ENCODE measurements around the gene RPS6KC1.
"Not testable (repeated sequence)": the region's sequence is repeated elsewhere in the genome, so short reads cannot be mapped to it uniquely, and the experiment has no call there.

Gene RPS6KC1

DNA sequence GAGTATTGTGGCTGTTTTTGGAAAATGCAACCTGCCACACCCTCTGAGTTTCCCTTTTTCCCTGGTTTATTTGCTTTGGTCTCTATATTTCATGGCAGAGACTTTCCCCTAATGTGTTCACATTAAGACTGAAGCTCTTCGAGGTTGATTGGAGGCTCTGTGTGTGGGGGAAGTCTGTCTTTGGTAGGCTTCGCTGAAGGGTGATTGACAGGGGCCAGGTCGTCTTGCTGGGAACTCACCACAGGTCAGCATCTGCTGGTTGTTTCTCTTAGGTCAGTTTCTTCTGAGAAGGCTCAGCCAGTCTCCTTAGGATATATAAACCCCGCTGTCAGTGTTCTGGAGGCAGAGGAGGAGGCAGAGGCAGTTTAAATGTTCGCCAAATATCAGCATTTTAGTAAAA is 249.4 kb downstream of the RPS6KC1 start:
- Histone ChIP-seq H3K9me3 (ENCODE audit: insufficient read depth, low read depth, low read length) (no peaks in the 10 kb centered on the region), H3K4me3 (ENCODE audit: low read length, poor library complexity, severe bottlenecking) (no peak overlapping the region), H3K4me1 (ENCODE audit: insufficient read depth, low read length, poor library complexity, severe bottlenecking) (peaks cover 4% of the 10 kb centered on the region), H3K27me3 (ENCODE audit: insufficient read depth, low read length, poor library complexity, severe bottlenecking) (no peaks in the 10 kb centered on the region), H2AFZ (ENCODE audit: low read length) (no peak overlapping the region), H3K4me2 (ENCODE audit: low read depth, low read length, poor library complexity, severe bottlenecking) (no peak overlapping the region), H3K9ac (ENCODE audit: low read depth, low read length, poor library complexity, severe bottlenecking) (no peak overlapping the region), H3K36me3 (ENCODE audit: insufficient read depth, low read length) (no peaks in the 10 kb centered on the region), H3K9me2 (replicated peaks; ENCODE audit: low read depth, low read length) (no peaks in the 10 kb centered on the region), H3F3A (ENCODE audit: low read depth) (no peaks in the 10 kb centered on the region), H3K79me2 (ENCODE audit: insufficient read depth, low read length) (no peaks in the 10 kb centered on the region), H4K20me1 (ENCODE audit: insufficient read depth, low read length, poor library complexity, severe bottlenecking) (no peaks in the 10 kb centered on the region)
- no peak for TF ChIP-seq EZH2phosphoT487 (IDR thresholded peaks at IDR 0.05; ENCODE audit: borderline replicate concordance)
- TF ChIP-seq, protein P1, sequence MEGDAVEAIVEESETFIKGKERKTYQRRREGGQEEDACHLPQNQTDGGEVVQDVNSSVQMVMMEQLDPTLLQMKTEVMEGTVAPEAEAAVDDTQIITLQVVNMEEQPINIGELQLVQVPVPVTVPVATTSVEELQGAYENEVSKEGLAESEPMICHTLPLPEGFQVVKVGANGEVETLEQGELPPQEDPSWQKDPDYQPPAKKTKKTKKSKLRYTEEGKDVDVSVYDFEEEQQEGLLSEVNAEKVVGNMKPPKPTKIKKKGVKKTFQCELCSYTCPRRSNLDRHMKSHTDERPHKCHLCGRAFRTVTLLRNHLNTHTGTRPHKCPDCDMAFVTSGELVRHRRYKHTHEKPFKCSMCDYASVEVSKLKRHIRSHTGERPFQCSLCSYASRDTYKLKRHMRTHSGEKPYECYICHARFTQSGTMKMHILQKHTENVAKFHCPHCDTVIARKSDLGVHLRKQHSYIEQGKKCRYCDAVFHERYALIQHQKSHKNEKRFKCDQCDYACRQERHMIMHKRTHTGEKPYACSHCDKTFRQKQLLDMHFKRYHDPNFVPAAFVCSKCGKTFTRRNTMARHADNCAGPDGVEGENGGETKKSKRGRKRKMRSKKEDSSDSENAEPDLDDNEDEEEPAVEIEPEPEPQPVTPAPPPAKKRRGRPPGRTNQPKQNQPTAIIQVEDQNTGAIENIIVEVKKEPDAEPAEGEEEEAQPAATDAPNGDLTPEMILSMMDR (conservative IDR thresholded peaks at IDR 0.05; ENCODE audit: low read length) = no peak

- H3K4me1 ChIP-seq (ENCODE audit: insufficient read depth, low read length, poor library complexity, severe bottlenecking); H3F3A ChIP-seq (ENCODE audit: low read depth); H3K4me2 ChIP-seq (ENCODE audit: low read depth, low read length, poor library complexity, severe bottlenecking); H3K4me3 ChIP-seq (ENCODE audit: low read length, poor library complexity, severe bottlenecking); H3K9me2 ChIP-seq (replicated peaks; ENCODE audit: low read depth, low read length); H3K36me3 ChIP-seq (ENCODE audit: insufficient read depth, low read length); H3K27me3 ChIP-seq (ENCODE audit: insufficient read depth, low read length, poor library complexity, severe bottlenecking); H3K9me3 ChIP-seq (ENCODE audit: insufficient read depth, low read depth, low read length); H3K79me2 ChIP-seq (ENCODE audit: insufficient read depth, low read length); H2AFZ ChIP-seq (ENCODE audit: low read length); H4K20me1 ChIP-seq (ENCODE audit: insufficient read depth, low read length, poor library complexity, severe bottlenecking); H3K9ac ChIP-seq (ENCODE audit: low read depth, low read length, poor library complexity, severe bottlenecking): not testable (repeated sequence)
These were observed 250.5 kb downstream of the RPS6KC1 start for GRCh38 chr1:213301524-213301923.

DNA sequence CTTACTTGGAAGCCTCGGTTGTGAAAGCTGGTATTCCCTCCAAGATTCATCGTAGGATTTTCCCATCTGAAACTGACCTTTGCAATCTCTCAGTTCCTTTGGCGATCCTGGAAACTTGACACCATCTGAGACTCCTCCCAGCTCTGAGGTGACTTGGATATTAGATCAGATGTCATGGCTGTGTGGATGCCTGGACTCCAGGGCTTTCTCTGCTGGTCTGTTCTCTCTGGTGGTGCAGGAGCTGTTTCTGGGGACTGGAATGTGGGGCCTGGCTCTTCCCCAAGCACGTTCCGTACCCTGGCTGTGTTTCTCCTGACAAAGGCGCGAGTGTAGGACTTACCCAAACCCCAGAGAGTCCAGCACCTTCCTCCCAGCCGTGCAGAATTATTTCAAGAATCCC is 252.2 kb downstream of the RPS6KC1 start:
- H3K9ac ChIP-seq (ENCODE audit: low read depth, low read length, poor library complexity, severe bottlenecking) = no peak overlapping the region
- no peaks in the 10 kb centered on the region for H3K9me3 ChIP-seq (ENCODE audit: insufficient read depth, low read depth, low read length)
- no peaks in the 10 kb centered on the region for H3K79me2 ChIP-seq (ENCODE audit: insufficient read depth, low read length)
- H3K36me3 ChIP-seq (ENCODE audit: insufficient read depth, low read length) = no peaks in the 10 kb centered on the region
- H3K4me1 ChIP-seq (ENCODE audit: insufficient read depth, low read length, poor library complexity, severe bottlenecking) = no peaks in the 10 kb centered on the region
- TF ChIP-seq EZH2phosphoT487 (IDR thresholded peaks at IDR 0.05; ENCODE audit: borderline replicate concordance) = no peak
- TF ChIP-seq, protein P1 (conservative IDR thresholded peaks at IDR 0.05; ENCODE audit: low read length) = no peak
- no peak overlapping the region for H3K4me2 ChIP-seq (ENCODE audit: low read depth, low read length, poor library complexity, severe bottlenecking)
- H3K27me3 ChIP-seq (ENCODE audit: insufficient read depth, low read length, poor library complexity, severe bottlenecking) = no peaks in the 10 kb centered on the region
- no peak overlapping the region for H3K4me3 ChIP-seq (ENCODE audit: low read length, poor library complexity, severe bottlenecking)
- no peaks in the 10 kb centered on the region for H4K20me1 ChIP-seq (ENCODE audit: insufficient read depth, low read length, poor library complexity, severe bottlenecking)
- no peaks in the 10 kb centered on the region for H3F3A ChIP-seq (ENCODE audit: low read depth)
- no peak overlapping the region for H2AFZ ChIP-seq (ENCODE audit: low read length)
- H3K9me2 ChIP-seq (replicated peaks; ENCODE audit: low read depth, low read length) = no peaks in the 10 kb centered on the region

DNA sequence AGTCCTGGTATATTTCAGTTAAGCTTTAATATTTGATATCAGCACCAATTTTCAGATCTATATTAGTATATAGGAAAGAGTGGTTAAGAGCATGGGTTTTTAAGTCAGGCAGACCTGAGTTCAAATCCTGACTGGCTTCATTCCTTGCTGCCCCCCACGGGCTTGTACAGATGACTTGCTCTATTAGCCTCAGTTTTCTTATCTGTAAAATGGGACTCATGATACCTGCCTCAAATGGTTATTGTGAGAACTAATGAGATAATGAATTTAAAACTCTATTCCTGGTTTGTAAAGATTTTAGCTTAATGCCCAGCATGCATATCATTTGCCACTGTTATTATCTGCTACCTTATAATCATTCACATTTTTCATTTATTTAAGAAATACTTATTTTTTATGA is 264.5 kb downstream of the RPS6KC1 start:
- Histone ChIP-seq H3K9me3 (ENCODE audit: insufficient read depth, low read depth, low read length) (no peaks in the 10 kb centered on the region), H3K4me2 (ENCODE audit: low read depth, low read length, poor library complexity, severe bottlenecking) (no peak overlapping the region)

DNA sequence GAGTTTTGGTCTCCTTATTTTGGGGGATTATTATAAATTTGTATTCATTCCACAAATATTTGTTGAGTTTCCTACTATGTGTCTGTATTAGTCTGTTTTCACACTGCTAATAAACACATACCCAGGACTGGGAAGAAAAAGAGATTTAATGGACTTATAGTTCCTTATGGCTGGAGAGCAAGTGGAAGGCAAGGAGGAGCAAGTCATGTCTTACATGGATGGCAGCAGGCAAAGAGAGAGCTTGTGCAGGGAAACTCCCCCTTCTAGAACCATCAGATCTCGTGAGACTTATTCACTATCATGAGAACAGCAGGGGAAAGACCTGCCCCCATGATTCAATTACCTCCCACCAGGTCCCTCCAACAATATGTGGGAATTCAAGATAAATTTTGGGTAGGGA is 267.4 kb downstream of the RPS6KC1 start:
- H3K9me3 ChIP-seq (ENCODE audit: insufficient read depth, low read depth, low read length); H3K4me2 ChIP-seq (ENCODE audit: low read depth, low read length, poor library complexity, severe bottlenecking); H4K20me1 ChIP-seq (ENCODE audit: insufficient read depth, low read length, poor library complexity, severe bottlenecking); H3K9me2 ChIP-seq (replicated peaks; ENCODE audit: low read depth, low read length); H3K4me3 ChIP-seq (ENCODE audit: low read length, poor library complexity, severe bottlenecking); H3K27me3 ChIP-seq (ENCODE audit: insufficient read depth, low read length, poor library complexity, severe bottlenecking); H2AFZ ChIP-seq (ENCODE audit: low read length); H3K36me3 ChIP-seq (ENCODE audit: insufficient read depth, low read length); H3K4me1 ChIP-seq (ENCODE audit: insufficient read depth, low read length, poor library complexity, severe bottlenecking); H3K9ac ChIP-seq (ENCODE audit: low read depth, low read length, poor library complexity, severe bottlenecking); H3F3A ChIP-seq (ENCODE audit: low read depth); H3K79me2 ChIP-seq (ENCODE audit: insufficient read depth, low read length): not testable (repeated sequence)

More for the DNA sequence above, 264.5 kb downstream of the RPS6KC1 start:
- H4K20me1 ChIP-seq (ENCODE audit: insufficient read depth, low read length, poor library complexity, severe bottlenecking) = no peaks in the 10 kb centered on the region
- TF ChIP-seq EZH2phosphoT487 (IDR thresholded peaks at IDR 0.05; ENCODE audit: borderline replicate concordance) = no peak
- TF ChIP-seq, protein P1 (conservative IDR thresholded peaks at IDR 0.05; ENCODE audit: low read length) = no peak
- no peaks in the 10 kb centered on the region for H3K79me2 ChIP-seq (ENCODE audit: insufficient read depth, low read length)
- H3K4me1 ChIP-seq (ENCODE audit: insufficient read depth, low read length, poor library complexity, severe bottlenecking) = no peaks in the 10 kb centered on the region
- no peak overlapping the region for H3K9ac ChIP-seq (ENCODE audit: low read depth, low read length, poor library complexity, severe bottlenecking)
- no peaks in the 10 kb centered on the region for H3K36me3 ChIP-seq (ENCODE audit: insufficient read depth, low read length)
- no peaks in the 10 kb centered on the region for H3K9me2 ChIP-seq (replicated peaks; ENCODE audit: low read depth, low read length)
- no peak overlapping the region for H2AFZ ChIP-seq (ENCODE audit: low read length)
- no peak overlapping the region for H3K4me3 ChIP-seq (ENCODE audit: low read length, poor library complexity, severe bottlenecking)
- no peaks in the 10 kb centered on the region for H3F3A ChIP-seq (ENCODE audit: low read depth)
- H3K27me3 ChIP-seq (ENCODE audit: insufficient read depth, low read length, poor library complexity, severe bottlenecking) = no peaks in the 10 kb centered on the region

Data from Loucy (cell line).